Neuronal stem cell (in vitro differentiated cells): Measurements from ENCODE around the gene APEH.

ENCODE experiments used
- DNase-seq: peaks from one replicate; pipeline ENCODE4 v3.0.0-alpha.2; 2013; ENCODE audit warnings: low spot score
- H2AFZ ChIP-seq: one replicate; pipeline ENCODE4 v1.6.1; 2013; ENCODE audit warnings: mild to moderate bottlenecking, low read length, inconsistent platforms
- H2AK5ac ChIP-seq: 2 replicates; pipeline ENCODE4 v1.6.1; 2013; ENCODE audit warnings: low read depth, mild to moderate bottlenecking, inconsistent platforms, low read length, moderate library complexity, mixed read lengths
- H2BK120ac ChIP-seq: 2 replicates; pipeline ENCODE4 v1.6.1; 2013; ENCODE audit warnings: low read depth, mild to moderate bottlenecking, inconsistent platforms, low read length, moderate library complexity, mixed read lengths
- H2BK12ac ChIP-seq: one replicate; pipeline ENCODE4 v1.6.1; 2013; ENCODE audit warnings: low read length, inconsistent platforms
- H2BK15ac ChIP-seq: 2 replicates; pipeline ENCODE4 v1.6.1; 2013; ENCODE audit warnings: mild to moderate bottlenecking, low read length, inconsistent platforms, mixed read lengths
- H2BK5ac ChIP-seq: one replicate; pipeline ENCODE4 v1.6.1; 2013; ENCODE audit warnings: inconsistent platforms, mild to moderate bottlenecking, low read length, moderate library complexity
- H3K14ac ChIP-seq: one replicate; pipeline ENCODE4 v1.6.1; 2013; ENCODE audit warnings: low read length, inconsistent platforms
- H3K18ac ChIP-seq: 2 replicates; pipeline ENCODE4 v1.6.1; 2013; ENCODE audit warnings: low read length, inconsistent platforms
- H3K23ac ChIP-seq: 2 replicates; pipeline ENCODE4 v1.6.1; 2013; ENCODE audit warnings: low read depth, mild to moderate bottlenecking, mixed read lengths, low read length, inconsistent platforms; ENCODE audit not compliant: poor library complexity
- H3K27ac ChIP-seq: replicated peaks from 3 replicates; pipeline ENCODE4 v1.5.1; 2013; ENCODE audit warnings: low read length, inconsistent platforms
- H3K27me3 ChIP-seq, 3 experiments: 2 replicates each; pipeline ENCODE4 v1.6.1; 2013; ENCODE audit warnings: low read length in 3 of 3, mild to moderate bottlenecking in 2 of 3, inconsistent platforms in 1 of 3, low read depth in 1 of 3, mixed read lengths in 1 of 3, moderate library complexity in 1 of 3; ENCODE audit not compliant: control insufficient read depth in 3 of 3, insufficient read depth in 3 of 3
- H3K36me3 ChIP-seq, 2 donors: replicated peaks in 1 of 2; 2 replicates each; pipeline ENCODE4 v1.6.1; 2013; ENCODE audit warnings: low read length in 2 of 2; ENCODE audit not compliant: control insufficient read depth in 2 of 2, insufficient read depth in 2 of 2
- H3K4ac ChIP-seq: 2 replicates; pipeline ENCODE4 v1.6.1; 2013; ENCODE audit warnings: inconsistent platforms, mild to moderate bottlenecking, low read length, moderate library complexity
- H3K4me1 ChIP-seq, 2 donors: 1 replicate in 1 of 2; 2 replicates in 1 of 2; pipeline ENCODE4 v1.6.1; 2013; ENCODE audit warnings: low read length in 2 of 2, low read depth in 1 of 2; ENCODE audit not compliant: control insufficient read depth in 2 of 2, insufficient read depth in 1 of 2
- H3K4me2 ChIP-seq: one replicate; pipeline ENCODE4 v1.6.1; 2013; ENCODE audit warnings: mild to moderate bottlenecking, low read length, inconsistent platforms; ENCODE audit not compliant: insufficient read depth, poor library complexity, severe bottlenecking
- H3K4me3 ChIP-seq, 2 donors: 2 replicates each; pipeline ENCODE4 v1.5.1; 2013; ENCODE audit warnings: low read length in 2 of 2, mild to moderate bottlenecking in 2 of 2, inconsistent platforms in 1 of 2, moderate library complexity in 1 of 2
- H3K79me1 ChIP-seq: one replicate; pipeline ENCODE4 v1.6.1; 2013; ENCODE audit warnings: low read depth, mild to moderate bottlenecking, inconsistent platforms, low read length, moderate library complexity
- H3K9ac ChIP-seq: one replicate; pipeline ENCODE4 v1.6.1; 2013; ENCODE audit warnings: mild to moderate bottlenecking, low read depth, low read length, inconsistent platforms; ENCODE audit not compliant: poor library complexity
- H3K9me3 ChIP-seq, 2 donors: replicated peaks in 1 of 2; 2 replicates each; pipeline versions ENCODE3 to v1.6.1; 2013; ENCODE audit warnings: low read length in 2 of 2, mild to moderate bottlenecking in 2 of 2, inconsistent platforms in 1 of 2, low read depth in 1 of 2, mixed read lengths in 1 of 2, moderate library complexity in 1 of 2; ENCODE audit not compliant: control insufficient read depth in 2 of 2, insufficient read depth in 1 of 2
- H4K8ac ChIP-seq: one replicate; pipeline ENCODE4 v1.6.1; 2013; ENCODE audit warnings: low read depth, mild to moderate bottlenecking, inconsistent platforms, low read length, moderate library complexity
- H4K91ac ChIP-seq: one replicate; pipeline ENCODE4 v1.6.1; 2013; ENCODE audit warnings: low read length, low read depth, mild to moderate bottlenecking, inconsistent platforms; ENCODE audit not compliant: poor library complexity
- WGBS, 2 donors: extraction: QIAGEN DNeasy Blood & Tissue Kit; methylation state at CpG; one replicate each; pipeline ENCODE4 v1.1.7; 2013; ENCODE audit warnings: missing lambda C conversion rate in 2 of 2, mixed read lengths in 1 of 2; ENCODE audit not compliant: insufficient read length in 2 of 2, insufficient replicate concordance in 1 of 2; ENCODE audit errors: extremely low coverage in 2 of 2; 5-methylcytosine and 5-hydroxymethylcytosine counted together

APEH gene

GRCh38 chr3:49667701-49668413, 6.3 kb upstream of the APEH start:
- Histone ChIP-seq H2AK5ac (peak overlapping the region; percentile 58), H3K18ac (no peak overlapping the region), H3K27ac (no peak overlapping the region), H3K14ac (no peak overlapping the region), H4K8ac (no peak overlapping the region), H2BK120ac (no peak overlapping the region), H3K79me1 (no peaks in the 10 kb centered on the region), H3K4me1 (peaks cover 0 to 2% of the 10 kb centered on the region in 2 donors), H3K4me3 (no peak overlapping the region), H2AFZ (no peak overlapping the region), H2BK5ac (no peak overlapping the region), H3K9me3 (no peaks in the 10 kb centered on the region), H3K4me2 (no peak overlapping the region), H3K4ac (no peak overlapping the region), H2BK15ac (peak overlapping the region; percentile 31), H2BK12ac (no peak overlapping the region), H3K36me3 (no peaks in the 10 kb centered on the region), H3K9ac (peak overlapping the region; percentile 9), H3K23ac (no peak overlapping the region), H3K27me3 (no peaks in the 10 kb centered on the region), H4K91ac (no peak overlapping the region)
- no CpG with 5 or more reads among the region's 25 CpGs for WGBS, 2 donors
- no peak for DNase-seq

GRCh38 chr3:49668414-49668797, 5.7 kb upstream of the APEH start:
- no peak overlapping the region for H3K27ac ChIP-seq
- no peak for DNase-seq

GRCh38 chr3:49668861-49669260, 5.3 kb upstream of the APEH start:
- Histone ChIP-seq H2AFZ (no peak overlapping the region), H2AK5ac (no peak overlapping the region), H3K14ac (no peak overlapping the region), H3K4ac (no peak overlapping the region), H2BK15ac (no peak overlapping the region), H3K4me2 (no peak overlapping the region), H4K8ac (no peak overlapping the region), H3K36me3 (no peaks in the 10 kb centered on the region), H3K23ac (no peak overlapping the region), H3K27me3 (no peaks in the 10 kb centered on the region), H3K9me3 (no peaks in the 10 kb centered on the region), H2BK120ac (no peak overlapping the region), H2BK12ac (no peak overlapping the region), H3K18ac (no peak overlapping the region), H2BK5ac (no peak overlapping the region), H3K4me1 (peaks cover 2 to 4% of the 10 kb centered on the region in 2 donors), H3K79me1 (peaks cover 4% of the 10 kb centered on the region), H3K27ac (no peak overlapping the region), H3K4me3 (no peak overlapping the region), H4K91ac (no peak overlapping the region), H3K9ac (no peak overlapping the region)
- no CpG with 5 or more reads among the region's 5 CpGs for WGBS, 2 donors
- no peak for DNase-seq

More at GRCh38 chr3:49668414-49668797, 5.7 kb upstream of the APEH start:
- Histone ChIP-seq H3K9ac (no peak overlapping the region), H4K8ac (no peak overlapping the region), H3K4me3 (no peak overlapping the region), H3K4me2 (no peak overlapping the region), H3K36me3 (no peaks in the 10 kb centered on the region), H2BK5ac (no peak overlapping the region), H3K4ac (no peak overlapping the region), H2BK15ac (no peak overlapping the region), H2BK12ac (no peak overlapping the region), H4K91ac (no peak overlapping the region), H2AFZ (no peak overlapping the region), H3K4me1 (peaks cover 2 to 4% of the 10 kb centered on the region in 2 donors), H3K23ac (no peak overlapping the region), H2BK120ac (no peak overlapping the region), H3K14ac (no peak overlapping the region), H3K79me1 (peaks cover 4% of the 10 kb centered on the region), H3K9me3 (no peaks in the 10 kb centered on the region), H2AK5ac (peak overlapping the region; percentile 58), H3K18ac (no peak overlapping the region), H3K27me3 (no peaks in the 10 kb centered on the region)
- WGBS, 2 donors, result no CpG with 5 or more reads among the region's 5 CpGs

- no peak overlapping the region for H2AFZ ChIP-seq
- no peak overlapping the region for H3K9ac ChIP-seq
- no peak overlapping the region for H2BK120ac ChIP-seq
- H3K36me3 ChIP-seq, result no peaks in the 10 kb centered on the region
- WGBS, 2 donors, result no CpG with 5 or more reads among the region's 3 CpGs
- H3K27ac ChIP-seq, result no peak overlapping the region
- no peak overlapping the region for H2BK5ac ChIP-seq
- peaks cover 2 to 4% of the 10 kb centered on the region in 2 donors for H3K4me1 ChIP-seq
- H2BK15ac ChIP-seq, result no peak overlapping the region
- no peak overlapping the region for H4K91ac ChIP-seq
- H3K4me3 ChIP-seq, result no peak overlapping the region
- no peak overlapping the region for H4K8ac ChIP-seq
- no peak overlapping the region for H3K4ac ChIP-seq
- H3K27me3 ChIP-seq, result no peaks in the 10 kb centered on the region
- no peak overlapping the region for H3K23ac ChIP-seq
- no peak for DNase-seq
- H3K4me2 ChIP-seq, result no peak overlapping the region
- no peak overlapping the region for H3K18ac ChIP-seq
- no peaks in the 10 kb centered on the region for H3K9me3 ChIP-seq
- no peak overlapping the region for H3K14ac ChIP-seq
- H3K79me1 ChIP-seq, result peaks cover 4% of the 10 kb centered on the region
- no peak overlapping the region for H2BK12ac ChIP-seq
- no peak overlapping the region for H2AK5ac ChIP-seq
Measured at GRCh38 chr3:49669352-49669751, 4.8 kb upstream of the APEH start.
